K562 (cell line): ENCODE data around the gene MAP3K20. TPM values are rescaled to one million over a fixed set of nuclear protein-coding genes. Genes with fewer than 3 reads are reported as not detected.

Experiments
- E2F5 ChIP-seq: sonication (generic); formaldehyde crosslinking; IDR thresholded peaks from 2 replicates; pipeline ENCODE4 v1.8.0; 2022; ENCODE audit warnings: mild to moderate bottlenecking, missing genetic modification reagents
- E2F8 ChIP-seq: fragments of 450-650 bp; IDR thresholded peaks from 2 replicates; pipeline ENCODE4 v1.7.1; 2018; ENCODE audit warnings: mild to moderate bottlenecking, low read depth; ENCODE audit not compliant: partially characterized antibody
- FOXA1 ChIP-seq: fragments of 450-650 bp; IDR thresholded peaks from 2 replicates; pipeline ENCODE4 v1.6.1; 2016; ENCODE audit warnings: mild to moderate bottlenecking, borderline replicate concordance
- KDM1A ChIP-seq, 2 experiments: fragments of 450-650 bp; IDR thresholded peaks; 2 replicates each; pipeline ENCODE4 v1.6.1; 2016; ENCODE audit warnings: mild to moderate bottlenecking in 2 of 2
- MAFG ChIP-seq: fragments of 450-650 bp; conservative IDR thresholded peaks from 2 replicates; pipeline ENCODE4 v1.6.1; 2016; ENCODE audit warnings: missing genetic modification characterization, missing compliant biosample characterization
- MEF2A ChIP-seq: IDR thresholded peaks from 2 replicates; pipeline ENCODE4 v1.6.1; 2011; ENCODE audit warnings: low read depth, mild to moderate bottlenecking, low read length, moderate library complexity; ENCODE audit not compliant: control insufficient read depth
- NCOA6 ChIP-seq: fragments of 450-650 bp; IDR thresholded peaks from 2 replicates; pipeline ENCODE4 v1.6.1; 2017; ENCODE audit warnings: mild to moderate bottlenecking
- THRAP3 ChIP-seq: fragments of 450-650 bp; IDR thresholded peaks from 2 replicates; pipeline ENCODE4 v1.6.1; 2016; ENCODE audit warnings: mild to moderate bottlenecking, inconsistent platforms, borderline replicate concordance
- YBX1 ChIP-seq: fragments of 450-650 bp; IDR thresholded peaks from 2 replicates; pipeline ENCODE4 v1.7.1; 2016; ENCODE audit warnings: mild to moderate bottlenecking
- ZBED1 ChIP-seq: IDR thresholded peaks from 2 replicates; pipeline ENCODE4 v1.6.1; 2014
- ZBTB40 ChIP-seq, 2 experiments: fragments of 450-650 bp in 1 of 2; sonication (generic) in 1 of 2; formaldehyde crosslinking in 1 of 2; IDR thresholded peaks; 2 replicates each; pipeline versions ENCODE4 v1.7.1 to v1.9.0; 2016 to 2022; ENCODE audit warnings: inconsistent platforms in 1 of 2, mild to moderate bottlenecking in 1 of 2, missing genetic modification reagents in 1 of 2
- ZC3H8 ChIP-seq: fragments of 450-650 bp; IDR thresholded peaks from 2 replicates; pipeline ENCODE4 v1.6.1; 2017
- ZNF507 ChIP-seq: conservative IDR thresholded peaks from 2 replicates; pipeline ENCODE4 v1.6.1; 2017; ENCODE audit warnings: missing genetic modification characterization, missing compliant biosample characterization
- ZNF668 ChIP-seq: fragments of 250-450 bp; sonication (Bioruptor Pico); IDR thresholded peaks from 2 replicates; pipeline ENCODE4 v1.8.0; 2022; ENCODE audit warnings: mild to moderate bottlenecking, inconsistent platforms
- ZNF778 ChIP-seq: fragments of 450-650 bp; formaldehyde crosslinking; IDR thresholded peaks from 2 replicates; pipeline ENCODE4 v1.4.0; 2020; ENCODE audit warnings: mild to moderate bottlenecking, moderate library complexity
- polyA plus RNA-seq, 8 experiments: library from polyadenylated mRNA; depleted of rRNA in 4 of 8; stranded (reverse) in 5 of 8; unstranded in 3 of 8; fragments of >200 nt; fragmentation: Nextera tagmentation in 2 of 8; fragmentation: Illumina TruSeq in 1 of 8; extraction: Ambion mirVana in 2 of 8; extraction: Trizol in 1 of 8; gene quantifications; 2 replicates each; pipeline versions ENCODE4 v1.2.1 to v1.2.3, GENCODE V29; 2011 to 2014; ENCODE audit warnings: inconsistent platforms in 1 of 8, missing spikeins in 1 of 8
- total RNA-seq, 7 experiments: library from RNA; depleted of rRNA in 6 of 7; stranded (reverse); fragments of >200 nt in 6 of 7; fragmentation: Illumina TruSeq in 2 of 7; extraction: Trizol in 2 of 7; gene quantifications; 2 replicates each; pipeline versions ENCODE4 v1.2.1 to v1.2.3, GENCODE V29; 2011 to 2021; ENCODE audit warnings: low replicate concordance in 1 of 7

Gene MAP3K20
- total and polyA plus RNA-seq, 9 of the 15 experiments (the other 6 are each of a cell fraction or from before 2014, with no cell fraction given), result 9.8 to 34.2 (median 27.3) TPM

- TF ChIP-seq E2F5 (CRISPR knock-in tag), result no peak
- TF ChIP-seq MEF2A, result peak; percentile 96
- no peak for TF ChIP-seq THRAP3
- no peak for TF ChIP-seq ZNF668 (CRISPR knock-in tag)
- TF ChIP-seq ZBED1, result 0 out of 2 replicates have a peak, but pooled peaks have one; percentile 40
- no peak for TF ChIP-seq ZC3H8
- TF ChIP-seq FOXA1, result no peak
- TF ChIP-seq KDM1A (IDR thresholded peaks at IDR 0.05), result peak; percentile 54 to 60; a peak in 3 of 4 replicates
- no peak for TF ChIP-seq ZBTB40 (IDR thresholded peaks at IDR 0.05)
- TF ChIP-seq ZBTB40 (CRISPR knock-in tag; IDR thresholded peaks at IDR 0.05), result no peak
- TF ChIP-seq YBX1, result no peak
- no peak for TF ChIP-seq NCOA6
- peak; percentile 77 for TF ChIP-seq MAFG (tag)
- TF ChIP-seq ZNF507 (tag), result no peak
- no peak for TF ChIP-seq E2F8
- no peak for TF ChIP-seq ZNF778
Measured at GRCh38 chr2:173210270-173211196, 134.9 kb downstream of the MAP3K20 start (continued).
